Nephron (organoid): ENCODE results near the gene PSMB11.
A peak's percentile ranks its signal among the peaks of the same experiment; 100 is the strongest.

ENCODE experiments used
- H3K27ac Mint-ChIP-seq, 3 experiments: 2 replicates each; pipeline ENCODE4 v1.8.0; 2020; ENCODE audit warnings: mixed read lengths in 3 of 3, mild to moderate bottlenecking in 2 of 3, moderate library complexity in 1 of 3
- H3K27me3 Mint-ChIP-seq: 2 replicates; pipeline ENCODE4 v1.8.0; 2021; ENCODE audit warnings: low read depth, mild to moderate bottlenecking, moderate library complexity, mixed read lengths
- H3K36me3 Mint-ChIP-seq: 2 replicates; pipeline ENCODE4 v1.8.0; 2020; ENCODE audit warnings: low read depth, mixed read lengths
- H3K4me1 Mint-ChIP-seq: 2 replicates; pipeline ENCODE4 v1.8.0; 2020; ENCODE audit warnings: mixed read lengths
- H3K4me3 Mint-ChIP-seq, 3 experiments: 2 replicates each; pipeline ENCODE4 v1.8.0; 2020; ENCODE audit warnings: mild to moderate bottlenecking in 3 of 3, mixed read lengths in 3 of 3, moderate library complexity in 2 of 3
- H3K9me3 Mint-ChIP-seq: 2 replicates; pipeline ENCODE4 v1.8.0; 2020; ENCODE audit warnings: mixed read lengths
- CTCF ChIP-seq, 3 experiments: fragments of 200-600 bp; sonication (generic); IDR thresholded peaks; one replicate each; pipeline ENCODE4 v1.5.0; 2021; ENCODE audit warnings: antibody characterized with exemption in 3 of 3; ENCODE audit not compliant: unreplicated experiment in 3 of 3

The PSMB11 gene

GRCh38 chr14:23049011-23049410, 7.0 kb downstream of the PSMB11 start:
- Mint-ChIP-seq H3K4me3 (no peak overlapping the region), H3K9me3 (no peaks in the 10 kb centered on the region), H3K36me3 (peaks cover 24% of the 10 kb centered on the region), H3K4me1 (peaks cover 2% of the 10 kb centered on the region), H3K27ac (no peak overlapping the region), H3K27me3 (no peaks in the 10 kb centered on the region)
- TF ChIP-seq CTCF (IDR thresholded peaks at IDR 0.05; ENCODE audit: unreplicated experiment in 3 of 3) = no peak

- H3K27me3 Mint-ChIP-seq = no peaks in the 10 kb centered on the region
- peaks cover 24% of the 10 kb centered on the region for H3K36me3 Mint-ChIP-seq
- H3K4me1 Mint-ChIP-seq = peaks cover 12% of the 10 kb centered on the region
- no peaks in the 10 kb centered on the region for H3K9me3 Mint-ChIP-seq
- TF ChIP-seq CTCF (IDR thresholded peaks at IDR 0.05; ENCODE audit: unreplicated experiment in 3 of 3) = no peak
- no peak overlapping the region for H3K27ac Mint-ChIP-seq
- H3K4me3 Mint-ChIP-seq = no peak overlapping the region
Measured at GRCh38 chr14:23051141-23052057, 9.4 kb downstream of the PSMB11 start.

DNA sequence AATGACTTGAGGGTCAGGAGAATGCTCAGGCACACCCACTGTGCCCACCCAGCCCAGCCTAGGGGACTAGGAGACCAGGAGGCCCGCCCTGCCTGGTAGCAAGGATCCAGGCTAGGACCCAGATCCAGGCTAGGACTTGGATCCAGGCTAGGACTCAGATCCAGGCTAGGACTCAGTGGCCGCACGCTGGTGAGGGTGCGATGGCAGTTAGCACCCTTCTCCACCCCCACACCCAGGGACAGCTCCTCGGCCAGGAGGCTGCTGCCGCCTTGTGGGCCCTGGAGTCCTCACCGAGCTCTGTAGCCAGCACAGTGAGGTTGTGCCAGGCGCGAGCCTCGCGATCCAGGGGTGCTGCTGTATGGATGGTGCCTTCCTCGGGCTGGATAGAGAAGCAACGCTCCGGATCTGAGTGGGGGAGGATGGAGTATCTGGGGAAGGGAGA, 10.2 kb downstream of the PSMB11 start:
- peaks cover 14% of the 10 kb centered on the region for H3K4me1 Mint-ChIP-seq
- peaks cover 23% of the 10 kb centered on the region for H3K36me3 Mint-ChIP-seq
- H3K27ac Mint-ChIP-seq = no peak overlapping the region
- H3K27me3 Mint-ChIP-seq = no peaks in the 10 kb centered on the region
- no peak for TF ChIP-seq CTCF (IDR thresholded peaks at IDR 0.05; ENCODE audit: unreplicated experiment in 3 of 3)
- no peaks in the 10 kb centered on the region for H3K9me3 Mint-ChIP-seq
- no peak overlapping the region for H3K4me3 Mint-ChIP-seq

DNA sequence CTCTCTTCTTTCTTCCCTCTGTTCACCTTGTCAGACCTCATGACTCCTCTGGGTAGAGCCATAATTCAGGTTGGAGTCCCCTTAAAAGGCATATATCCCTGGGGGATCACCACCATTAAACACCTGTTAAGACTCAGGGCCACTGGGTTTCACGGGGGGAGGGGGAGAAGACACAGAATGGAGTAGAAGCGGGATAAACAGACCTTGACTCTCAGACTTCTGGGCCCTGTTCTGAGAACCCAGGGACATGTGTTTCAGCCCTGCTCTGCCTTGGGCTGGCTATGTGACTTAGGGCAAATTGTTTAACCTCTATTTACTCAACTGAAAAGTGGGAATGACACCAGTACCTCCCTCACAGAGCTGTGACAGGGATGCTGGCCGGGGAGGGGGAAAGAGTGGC, 10.7 kb downstream of the PSMB11 start:
- no peaks in the 10 kb centered on the region for H3K9me3 Mint-ChIP-seq
- H3K4me1 Mint-ChIP-seq = peaks cover 14% of the 10 kb centered on the region
- no peak overlapping the region for H3K27ac Mint-ChIP-seq
- H3K27me3 Mint-ChIP-seq = no peaks in the 10 kb centered on the region
- no peak for TF ChIP-seq CTCF (IDR thresholded peaks at IDR 0.05; ENCODE audit: unreplicated experiment in 3 of 3)
- peaks cover 18% of the 10 kb centered on the region for H3K36me3 Mint-ChIP-seq
- H3K4me3 Mint-ChIP-seq = no peak overlapping the region

DNA sequence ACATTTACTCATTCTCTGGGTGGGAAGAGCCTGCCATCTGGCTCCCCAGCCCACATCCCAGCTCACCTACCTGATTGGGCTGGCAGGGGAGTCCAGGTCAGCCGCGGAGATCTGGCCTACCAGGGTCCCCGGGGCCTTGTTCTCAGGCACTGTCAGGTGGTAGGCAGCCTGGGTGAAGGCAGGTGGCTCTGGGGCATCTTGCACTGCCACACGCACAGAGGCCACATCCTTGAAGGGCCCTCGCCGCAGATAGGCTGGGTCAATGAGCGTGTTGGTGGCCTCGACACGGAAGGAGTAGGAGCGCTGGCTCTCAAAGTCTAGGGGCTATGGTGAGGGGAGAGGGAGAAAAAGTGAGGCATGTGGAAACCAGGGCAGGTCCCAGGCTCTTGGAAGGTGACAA, 11.4 kb downstream of the PSMB11 start:
- H3K27ac Mint-ChIP-seq = no peak overlapping the region
- H3K9me3 Mint-ChIP-seq = no peaks in the 10 kb centered on the region
- no peaks in the 10 kb centered on the region for H3K27me3 Mint-ChIP-seq
- no peak for TF ChIP-seq CTCF (IDR thresholded peaks at IDR 0.05; ENCODE audit: unreplicated experiment in 3 of 3)
- peaks cover 20% of the 10 kb centered on the region for H3K36me3 Mint-ChIP-seq
- H3K4me1 Mint-ChIP-seq = peaks cover 18% of the 10 kb centered on the region
- peak overlapping the region in 1 of 3 experiments; percentile 53 for H3K4me3 Mint-ChIP-seq
